GM12891 (cell line): Measurements from ENCODE around the gene TNNI3K.

Experiments
- POLR2A ChIP-seq: IDR thresholded peaks from 2 replicates; pipeline ENCODE4 v1.6.1; 2011; ENCODE audit warnings: low read depth, low read length, control low read depth
- POLR2AphosphoS5 ChIP-seq: IDR thresholded peaks from 2 replicates; pipeline ENCODE4 v1.6.1; 2011; ENCODE audit warnings: low read depth, low read length, control low read depth

GRCh38 chr1:74362691-74363090 lies 127.5 kb downstream of the TNNI3K start:
- TF ChIP-seq POLR2AphosphoS5 (no peak), POLR2A (no peak)
